Measurements from ENCODE around the gene HIP1R.

- TF ChIP-seq ZC3H11A (IDR thresholded peaks at IDR 0.05) (no peak), CHD2 (IDR thresholded peaks at IDR 0.05; ENCODE audit: low read length, partially characterized antibody) (no peak), REST (IDR thresholded peaks at IDR 0.05) (no peak), ZSCAN20 (CRISPR knock-in tag; IDR thresholded peaks at IDR 0.05) (no peak), RAD21 (conservative IDR thresholded peaks at IDR 0.05 in 1 of 2, IDR thresholded peaks at IDR 0.05 in 1 of 2) (no peak), KDM1A (IDR thresholded peaks at IDR 0.05; ENCODE audit: low read depth) (no peak), NR3C1 (IDR thresholded peaks at IDR 0.05) (no peak), SREBF2 (IDR thresholded peaks at IDR 0.05) (no peak), FOSL2 (IDR thresholded peaks at IDR 0.05) (no peak), FOSL2 (CRISPR knock-in tag; IDR thresholded peaks at IDR 0.05) (no peak), GATA3 (IDR thresholded peaks at IDR 0.05; ENCODE audit: borderline replicate concordance) (no peak), ESRRA (IDR thresholded peaks at IDR 0.05; ENCODE audit: borderline replicate concordance, low read length) (no peak), RFX5 (IDR thresholded peaks at IDR 0.05) (no peak)
- TF ChIP-seq, protein P1, sequence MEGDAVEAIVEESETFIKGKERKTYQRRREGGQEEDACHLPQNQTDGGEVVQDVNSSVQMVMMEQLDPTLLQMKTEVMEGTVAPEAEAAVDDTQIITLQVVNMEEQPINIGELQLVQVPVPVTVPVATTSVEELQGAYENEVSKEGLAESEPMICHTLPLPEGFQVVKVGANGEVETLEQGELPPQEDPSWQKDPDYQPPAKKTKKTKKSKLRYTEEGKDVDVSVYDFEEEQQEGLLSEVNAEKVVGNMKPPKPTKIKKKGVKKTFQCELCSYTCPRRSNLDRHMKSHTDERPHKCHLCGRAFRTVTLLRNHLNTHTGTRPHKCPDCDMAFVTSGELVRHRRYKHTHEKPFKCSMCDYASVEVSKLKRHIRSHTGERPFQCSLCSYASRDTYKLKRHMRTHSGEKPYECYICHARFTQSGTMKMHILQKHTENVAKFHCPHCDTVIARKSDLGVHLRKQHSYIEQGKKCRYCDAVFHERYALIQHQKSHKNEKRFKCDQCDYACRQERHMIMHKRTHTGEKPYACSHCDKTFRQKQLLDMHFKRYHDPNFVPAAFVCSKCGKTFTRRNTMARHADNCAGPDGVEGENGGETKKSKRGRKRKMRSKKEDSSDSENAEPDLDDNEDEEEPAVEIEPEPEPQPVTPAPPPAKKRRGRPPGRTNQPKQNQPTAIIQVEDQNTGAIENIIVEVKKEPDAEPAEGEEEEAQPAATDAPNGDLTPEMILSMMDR (IDR thresholded peaks at IDR 0.05), result no peak
- TF ChIP-seq, protein P2, sequence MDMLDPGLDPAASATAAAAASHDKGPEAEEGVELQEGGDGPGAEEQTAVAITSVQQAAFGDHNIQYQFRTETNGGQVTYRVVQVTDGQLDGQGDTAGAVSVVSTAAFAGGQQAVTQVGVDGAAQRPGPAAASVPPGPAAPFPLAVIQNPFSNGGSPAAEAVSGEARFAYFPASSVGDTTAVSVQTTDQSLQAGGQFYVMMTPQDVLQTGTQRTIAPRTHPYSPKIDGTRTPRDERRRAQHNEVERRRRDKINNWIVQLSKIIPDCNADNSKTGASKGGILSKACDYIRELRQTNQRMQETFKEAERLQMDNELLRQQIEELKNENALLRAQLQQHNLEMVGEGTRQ (IDR thresholded peaks at IDR 0.05), result no peak
These were observed 21.9 kb downstream of the HIP1R start for GRCh38 chr12:122856999-122857671.

All from A549 (cell line).